Mesangial cell (primary cell): ENCODE data around the gene FGF13. TPM values are rescaled to one million over a fixed set of nuclear protein-coding genes. Genes with fewer than 3 reads are reported as not detected.

ENCODE experiments used
- total RNA-seq: library from RNA; depleted of rRNA; stranded (reverse); fragments of >200 nt; gene quantifications from 2 replicates; pipeline ENCODE4 v1.2.3, GENCODE V29; 2015

The FGF13 gene
- 0.16 and 2.3 TPM in 2 replicates for total RNA-seq

GRCh38 chrX:138711399-138712347 lies at the start of gene FGF13:
Gene FGF13, minus strand, starts transcription at chrX:138711717. Its CDS starts 714 bp downstream, at chrX:138711003.

